Calu3 (cell line): Measurements from ENCODE around the gene TTLL13. TPM values are rescaled to one million over a fixed set of nuclear protein-coding genes. Genes with fewer than 3 reads are reported as not detected.

Experiments
- BruUV-seq: library from RNA; stranded (reverse); fragments of 400-500 nt; replicated peaks from 2 replicates; lab custom pipeline; 2021; lab: Mats Ljungman, UMichigan
- CTCF ChIA-PET: fragments of 300-600 bp; sonication (Branson Sonifier 250); formaldehyde crosslinking; loops from one replicate; lab custom pipeline; 2022; ENCODE audit warnings: antibody characterized with exemption; lab: Charles Lee
- DNase-seq: peaks from one replicate; pipeline ENCODE4 v3.0.0; 2022
- H3K27ac Mint-ChIP-seq: one replicate; pipeline ENCODE4 v1.8.0; 2022; ENCODE audit warnings: mixed read lengths; ENCODE audit not compliant: unreplicated experiment
- H3K27me3 Mint-ChIP-seq: one replicate; pipeline ENCODE4 v1.8.0; 2022; ENCODE audit warnings: mixed read lengths; ENCODE audit not compliant: unreplicated experiment
- H3K36me3 Mint-ChIP-seq: one replicate; pipeline ENCODE4 v1.8.0; 2022; ENCODE audit warnings: mild to moderate bottlenecking, moderate library complexity, mixed read lengths; ENCODE audit not compliant: insufficient read depth, unreplicated experiment
- H3K4me1 Mint-ChIP-seq: one replicate; pipeline ENCODE4 v1.8.0; 2022; ENCODE audit warnings: mild to moderate bottlenecking, low read depth, mixed read lengths; ENCODE audit not compliant: unreplicated experiment
- H3K4me3 Mint-ChIP-seq: one replicate; pipeline ENCODE4 v1.8.0; 2022; ENCODE audit warnings: mild to moderate bottlenecking, low read depth, moderate library complexity, mixed read lengths; ENCODE audit not compliant: unreplicated experiment
- H3K9me3 Mint-ChIP-seq: one replicate; pipeline ENCODE4 v1.8.0; 2022; ENCODE audit warnings: low read depth, mixed read lengths; ENCODE audit not compliant: unreplicated experiment
- intact Hi-C: fragments of 100-400 bp; cut with micrococcal nuclease; formaldehyde crosslinking; loops from one replicate; pipeline ENCODE4 v1.10.0; 2022; ENCODE audit not compliant: unreplicated experiment
- total RNA-seq: library from RNA; stranded (reverse); gene quantifications from 2 replicates; pipeline ENCODE4 v1.2.3, GENCODE V29; 2022
- TF ChIP-seq, protein P1 (sequence below): fragments of 200-600 bp; IDR thresholded peaks from one replicate; pipeline ENCODE4 v1.8.0; 2022; ENCODE audit warnings: antibody characterized with exemption; ENCODE audit not compliant: unreplicated experiment

The TTLL13 gene
- total RNA-seq, 1 experiment from 2014 or later: 0.71 TPM

DNA sequence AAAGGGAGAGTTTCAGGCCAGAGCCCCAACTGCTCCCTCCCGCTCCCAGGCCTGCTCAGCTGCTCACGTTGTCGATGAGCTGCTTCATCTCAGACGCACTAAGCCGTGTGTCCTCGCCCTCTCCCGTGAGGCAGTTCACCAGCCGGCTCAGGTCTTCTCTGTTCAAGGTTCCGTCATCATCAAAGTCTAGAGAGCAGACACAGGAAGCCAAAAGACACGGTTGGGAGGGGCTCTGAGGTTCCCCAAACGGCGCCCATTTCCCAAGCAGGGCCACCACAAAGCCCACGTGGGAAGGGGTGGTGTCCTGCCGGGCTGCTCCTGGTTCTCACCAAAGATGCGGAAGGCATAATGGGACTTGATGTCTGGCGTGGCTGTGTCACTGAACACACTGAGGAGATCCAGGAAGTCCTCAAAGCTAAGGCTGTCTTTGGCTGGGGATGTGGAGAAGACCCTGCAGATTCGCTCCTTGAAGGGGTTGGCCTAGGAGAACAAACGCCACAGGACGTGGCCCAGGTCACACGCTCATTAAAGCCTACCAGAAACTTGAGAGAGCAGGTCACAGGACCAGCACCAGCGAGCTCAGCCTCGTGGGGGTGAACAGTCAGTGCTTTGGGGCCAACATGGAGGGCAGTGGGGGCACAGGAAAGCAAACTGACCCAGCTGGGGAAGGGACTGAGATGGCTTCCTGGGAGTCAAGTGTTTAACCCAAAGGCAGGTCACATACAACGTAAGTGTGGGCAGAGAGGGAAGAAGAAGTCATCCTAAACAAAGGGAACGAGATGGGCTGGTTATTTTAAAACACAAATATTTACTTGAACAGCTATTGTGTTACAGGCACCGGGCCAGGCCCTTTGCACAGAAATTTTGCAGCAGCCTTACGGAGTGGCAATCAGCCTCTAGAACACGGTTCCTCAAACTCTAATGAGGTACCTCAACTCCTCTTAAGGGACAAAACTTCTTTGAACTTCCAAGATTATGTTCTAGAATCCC lies 18.0 kb upstream of the TTLL13 start:
- intact Hi-C loops: loop anchor here (2.0 kb wide), 1 partner anchor 33 kb away; the partner anchor contains the start of gene NGRN
- Mint-ChIP-seq H3K27me3 (no peaks in the 10 kb centered on the region), H3K27ac (no peak overlapping the region), H3K9me3 (no peaks in the 10 kb centered on the region), H3K4me1 (peaks cover 30% of the 10 kb centered on the region), H3K36me3 (peaks cover 86% of the 10 kb centered on the region), H3K4me3 (peak overlapping the region; percentile 77)
- no TSS peak for BruUV-seq
- TF ChIP-seq, protein P1, sequence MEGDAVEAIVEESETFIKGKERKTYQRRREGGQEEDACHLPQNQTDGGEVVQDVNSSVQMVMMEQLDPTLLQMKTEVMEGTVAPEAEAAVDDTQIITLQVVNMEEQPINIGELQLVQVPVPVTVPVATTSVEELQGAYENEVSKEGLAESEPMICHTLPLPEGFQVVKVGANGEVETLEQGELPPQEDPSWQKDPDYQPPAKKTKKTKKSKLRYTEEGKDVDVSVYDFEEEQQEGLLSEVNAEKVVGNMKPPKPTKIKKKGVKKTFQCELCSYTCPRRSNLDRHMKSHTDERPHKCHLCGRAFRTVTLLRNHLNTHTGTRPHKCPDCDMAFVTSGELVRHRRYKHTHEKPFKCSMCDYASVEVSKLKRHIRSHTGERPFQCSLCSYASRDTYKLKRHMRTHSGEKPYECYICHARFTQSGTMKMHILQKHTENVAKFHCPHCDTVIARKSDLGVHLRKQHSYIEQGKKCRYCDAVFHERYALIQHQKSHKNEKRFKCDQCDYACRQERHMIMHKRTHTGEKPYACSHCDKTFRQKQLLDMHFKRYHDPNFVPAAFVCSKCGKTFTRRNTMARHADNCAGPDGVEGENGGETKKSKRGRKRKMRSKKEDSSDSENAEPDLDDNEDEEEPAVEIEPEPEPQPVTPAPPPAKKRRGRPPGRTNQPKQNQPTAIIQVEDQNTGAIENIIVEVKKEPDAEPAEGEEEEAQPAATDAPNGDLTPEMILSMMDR: no peak
- no peak for DNase-seq
- CTCF ChIA-PET: interaction anchor here (0.5 to 3.4 kb wide), 3 partner anchors 10 to 88 kb away, joined by 7 to 28 read pairs (median 8); no protein-coding TSS in a partner anchor

GRCh38 chr15:90232196-90232595 lies 17.2 kb upstream of the TTLL13 start:
- DNase-seq: no peak
- Mint-ChIP-seq H3K4me1 (peaks cover 30% of the 10 kb centered on the region), H3K27ac (no peak overlapping the region), H3K9me3 (no peaks in the 10 kb centered on the region), H3K4me3 (peak overlapping the region; percentile 77), H3K36me3 (peaks cover 88% of the 10 kb centered on the region), H3K27me3 (no peaks in the 10 kb centered on the region)
- TF ChIP-seq, protein P1: no peak
- intact Hi-C loops: loop anchor here (2.0 kb wide), 1 partner anchor 33 kb away; the partner anchor contains the start of gene NGRN
- TSS peak; percentile 57 for BruUV-seq
- CTCF ChIA-PET: interaction anchor here (2.1 to 3.4 kb wide), 3 partner anchors 11 to 89 kb away, joined by 8 to 28 read pairs (median 14); no protein-coding TSS in a partner anchor

DNA sequence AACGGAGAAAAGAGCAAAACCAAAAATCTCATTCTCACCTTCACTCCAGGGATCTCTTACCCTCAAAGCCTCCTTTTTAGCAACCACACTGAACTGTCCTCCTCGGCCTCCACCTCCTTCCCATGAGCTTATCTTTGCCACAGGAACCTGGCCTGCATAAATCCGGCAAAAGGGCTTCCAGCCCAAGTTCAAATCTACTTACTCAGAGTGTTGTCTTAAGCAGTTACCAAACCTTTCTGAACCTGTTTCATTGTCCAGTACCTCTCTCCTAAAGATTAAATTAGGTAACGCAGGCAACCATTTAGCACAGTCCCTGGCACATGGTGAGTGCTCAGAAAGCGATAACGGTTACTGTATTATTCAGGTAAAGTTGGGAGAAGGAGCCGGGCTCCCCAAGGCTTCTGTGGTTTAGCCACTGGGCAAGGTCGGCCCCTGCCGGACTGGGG lies 16.4 kb upstream of the TTLL13 start:
- Mint-ChIP-seq H3K4me1 (peaks cover 30% of the 10 kb centered on the region), H3K27ac (peak overlapping the region; percentile 71), H3K9me3 (no peaks in the 10 kb centered on the region), H3K4me3 (peak overlapping the region; percentile 77), H3K27me3 (no peaks in the 10 kb centered on the region), H3K36me3 (peaks cover 87% of the 10 kb centered on the region)
- intact Hi-C loops: loop anchor here (2.0 kb wide), 1 partner anchor 32 kb away; the partner anchor contains the start of gene NGRN
- no TSS peak for BruUV-seq
- CTCF ChIA-PET: interaction anchor here (1.1 to 3.4 kb wide), 11 partner anchors 12 to 335 kb away, joined by 3 to 28 read pairs (median 5); partner anchors contain the start of gene TTLL13
- TF ChIP-seq, protein P1: no peak
- no peak for DNase-seq

- peak; percentile 99 for DNase-seq
- Mint-ChIP-seq H3K4me1 (peaks cover 30% of the 10 kb centered on the region), H3K9me3 (no peaks in the 10 kb centered on the region), H3K4me3 (peak within 1 kb of the TSS; percentile 77), H3K36me3 (peaks cover 87% of the 10 kb centered on the region), H3K27ac (peak within 1 kb of the TSS; percentile 77), H3K27me3 (no peaks in the 10 kb centered on the region)
- CTCF ChIA-PET: interaction anchor here (0.6 to 3.4 kb wide), 15 partner anchors 12 to 335 kb away, joined by 3 to 28 read pairs (median 4); partner anchors contain the start of genes NGRN and TTLL13
- intact Hi-C loops: loop anchor here (2.0 kb wide), 1 partner anchor 31 kb away; the partner anchor contains the start of gene NGRN
- TF ChIP-seq, protein P1: peak; percentile 49
- no TSS peak for BruUV-seq
Observed at GRCh38 chr15:90233387-90234095, 15.8 kb upstream of the TTLL13 start, which contains the start of gene CIB1. Gene CIB1, minus strand, starts transcription at chr15:90233941. Its CDS starts 56 bp downstream, at chr15:90233885.
